ENCODE results near the gene AATK. TPM values are rescaled to one million over a fixed set of nuclear protein-coding genes. Genes with fewer than 3 reads are reported as not detected.

The AATK gene
- total and polyA plus RNA-seq, 10 donors: 2.5 to 69.5 (median 20.1) TPM

- DNase-seq: no peak
- WGBS, 5 donors: 56 to 73% (median 64%) methylated on average over 17 to 27 of the region's 27 CpGs
- intact Hi-C loops (cut with DNase I; ENCODE audit: low total_unique reads): no loop called here
- H3K36me3 ChIP-seq: peaks cover 0 to 80% (median 5%) of the 10 kb centered on the region in 6 donors
- no peak overlapping the region for H3K4me3 ChIP-seq
- no peaks in the 10 kb centered on the region for H3K27me3 ChIP-seq (replicated peaks in 1 of 7)
- H3K27ac ChIP-seq: peak overlapping the region in 3 of 8 donors; percentile 31 to 55 (median 45)
- TF ChIP-seq POLR2A (IDR thresholded peaks at IDR 0.05): no peak
- peak; percentile 37 to 78 (median 68) for TF ChIP-seq CTCF (IDR thresholded peaks at IDR 0.05 in 8 of 11, conservative IDR thresholded peaks at IDR 0.05 in 3 of 11)
- peak in 2 of 3 donors; percentile 17 to 54 for TF ChIP-seq POLR2AphosphoS5 (IDR thresholded peaks at IDR 0.05)
- no peaks in the 10 kb centered on the region for H3K9me3 ChIP-seq
- H3K4me1 ChIP-seq: peaks cover 11 to 56% (median 47%) of the 10 kb centered on the region in 6 donors
Measured at GRCh38 chr17:81200695-81201580, 34.9 kb upstream of the AATK start.

DNA sequence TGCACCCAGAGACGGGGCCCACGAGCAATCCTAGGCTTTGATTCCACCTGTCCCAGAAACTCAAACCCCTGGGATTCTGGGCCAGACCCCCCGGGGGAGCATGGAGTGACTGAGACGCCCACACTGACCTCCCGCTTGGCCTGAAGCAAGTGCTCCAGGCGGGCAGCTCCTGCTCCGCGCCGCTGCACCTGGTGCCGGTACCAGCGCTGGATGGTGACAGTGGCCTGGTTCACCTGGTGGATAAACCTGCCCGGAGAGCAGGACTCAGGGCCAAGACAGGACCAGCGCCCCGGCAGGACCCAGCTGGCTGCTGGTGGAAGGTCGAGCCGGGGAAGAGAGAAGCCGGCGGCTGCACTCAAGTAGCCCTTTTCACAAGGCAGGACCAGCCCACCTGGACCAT is 34.2 kb upstream of the AATK start:
- Histone ChIP-seq H3K4me1 (peaks cover 11 to 64% (median 51%) of the 10 kb centered on the region in 6 donors), H3K4me3 (no peak overlapping the region), H3K27me3 (replicated peaks in 1 of 7) (no peaks in the 10 kb centered on the region), H3K9me3 (no peaks in the 10 kb centered on the region), H3K36me3 (peaks cover 0 to 86% (median 4%) of the 10 kb centered on the region in 6 donors), H3K27ac (peak overlapping the region in 4 of 8 donors; percentile 31 to 61 (median 50))
- TF ChIP-seq POLR2AphosphoS5 (IDR thresholded peaks at IDR 0.05): no peak
- TF ChIP-seq CTCF (IDR thresholded peaks at IDR 0.05 in 8 of 11, conservative IDR thresholded peaks at IDR 0.05 in 3 of 11): no peak
- TF ChIP-seq POLR2A (IDR thresholded peaks at IDR 0.05): no peak
- intact Hi-C loops (cut with DNase I; ENCODE audit: low total_unique reads): no loop called here
- no peak for DNase-seq
- WGBS, 5 donors: 76 to 100% (median 89%) methylated on average over 2 to 18 of the region's 18 CpGs

GRCh38 chr17:81199482-81199830 is 33.4 kb upstream of the AATK start:
- peaks cover 11 to 71% (median 55%) of the 10 kb centered on the region in 6 donors for H3K4me1 ChIP-seq
- peaks cover 0 to 87% (median 4%) of the 10 kb centered on the region in 6 donors for H3K36me3 ChIP-seq
- H3K9me3 ChIP-seq: no peaks in the 10 kb centered on the region
- H3K27me3 ChIP-seq (replicated peaks in 1 of 7): no peaks in the 10 kb centered on the region
- H3K4me3 ChIP-seq: no peak overlapping the region
- H3K27ac ChIP-seq: peak overlapping the region in 4 of 8 donors; percentile 27 to 61 (median 50)
- intact Hi-C loops (cut with DNase I; ENCODE audit: low total_unique reads): loop anchor here (10.0 kb wide), 1 partner anchor 55 kb away; no protein-coding TSS in a partner anchor
- TF ChIP-seq POLR2A (IDR thresholded peaks at IDR 0.05): no peak
- WGBS, 5 donors: 68 to 90% (median 88%) methylated on average over 2 to 18 of the region's 18 CpGs
- DNase-seq: no peak

- Histone ChIP-seq H3K4me1 (peaks cover 11 to 76% (median 58%) of the 10 kb centered on the region in 6 donors), H3K36me3 (peaks cover 0 to 88% (median 4%) of the 10 kb centered on the region in 6 donors), H3K9me3 (no peaks in the 10 kb centered on the region), H3K27me3 (replicated peaks in 1 of 7) (no peaks in the 10 kb centered on the region), H3K4me3 (no peak overlapping the region), H3K27ac (peak overlapping the region in 4 of 8 donors; percentile 27 to 63 (median 50))
- WGBS, 5 donors: 69 to 84% (median 79%) methylated on average over 16 to 22 of the region's 22 CpGs
- no peak for DNase-seq
- TF ChIP-seq POLR2AphosphoS5 (IDR thresholded peaks at IDR 0.05) (peak; percentile 41 to 80 (median 79)), CTCF (IDR thresholded peaks at IDR 0.05 in 8 of 11, conservative IDR thresholded peaks at IDR 0.05 in 3 of 11) (no peak), POLR2A (IDR thresholded peaks at IDR 0.05) (no peak)
- intact Hi-C loops (cut with DNase I; ENCODE audit: low total_unique reads): loop anchor here (10.0 kb wide), 1 partner anchor 54 kb away; no protein-coding TSS in a partner anchor
Measured at GRCh38 chr17:81198826-81199481, 32.9 kb upstream of the AATK start.
